ENCODE results near the gene PLCB1.

The PLCB1 gene

DNA sequence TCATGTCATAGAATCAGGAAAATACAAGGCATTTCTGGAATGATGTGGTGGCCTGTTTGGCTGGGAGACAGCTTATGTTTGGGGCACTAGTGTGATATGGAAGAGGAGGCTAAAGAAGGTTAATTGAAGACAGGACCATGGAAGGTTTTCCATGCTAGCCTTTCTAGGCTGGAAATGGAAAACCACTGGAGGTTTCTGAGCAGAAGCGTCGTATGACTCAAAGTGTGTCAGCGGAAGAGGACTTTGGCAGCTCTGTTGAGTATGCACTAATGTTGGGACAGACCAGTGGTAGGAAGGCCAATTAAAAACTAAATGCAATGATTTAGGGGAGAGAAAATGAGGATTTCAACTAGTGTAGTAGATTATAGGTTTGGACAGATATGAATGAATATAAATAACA, 413.1 kb downstream of the PLCB1 start:
- no peak for DNase-seq (ENCODE audit: low spot score)
- TF ChIP-seq CTCF (IDR thresholded peaks at IDR 0.05; ENCODE audit: extremely low read depth, missing control alignments), result no peak

DNA sequence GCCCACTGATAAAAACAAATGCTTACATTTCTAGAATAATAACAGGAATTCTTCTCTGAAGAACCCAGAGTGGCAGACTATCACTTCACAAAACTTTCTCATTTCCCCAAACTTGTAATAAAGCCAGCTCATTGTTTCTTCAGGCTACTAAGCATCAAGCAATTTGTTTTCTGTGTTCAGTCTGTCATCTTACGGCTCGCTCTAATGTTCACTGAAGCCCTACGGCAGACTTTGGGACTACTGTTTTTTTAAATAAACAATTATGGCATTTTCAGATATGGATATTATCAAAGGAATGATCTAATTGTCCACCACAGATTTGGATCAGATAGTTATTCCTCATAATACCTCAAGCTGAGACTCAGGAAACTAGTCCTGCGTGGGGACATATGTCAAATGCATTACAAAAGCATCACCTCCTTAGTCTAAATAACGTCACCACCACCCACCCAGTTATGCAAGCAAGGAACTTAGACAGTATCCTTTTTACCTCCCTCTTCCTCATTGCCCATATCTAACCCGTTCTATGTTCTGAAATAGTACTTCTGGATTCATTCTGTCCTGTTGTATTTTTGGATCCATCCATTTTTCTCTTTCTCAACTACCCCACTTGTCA, 415.1 kb downstream of the PLCB1 start:
- no peak for TF ChIP-seq CTCF (IDR thresholded peaks at IDR 0.05; ENCODE audit: extremely low read depth, missing control alignments)
- DNase-seq (ENCODE audit: low spot score), result no peak

DNA sequence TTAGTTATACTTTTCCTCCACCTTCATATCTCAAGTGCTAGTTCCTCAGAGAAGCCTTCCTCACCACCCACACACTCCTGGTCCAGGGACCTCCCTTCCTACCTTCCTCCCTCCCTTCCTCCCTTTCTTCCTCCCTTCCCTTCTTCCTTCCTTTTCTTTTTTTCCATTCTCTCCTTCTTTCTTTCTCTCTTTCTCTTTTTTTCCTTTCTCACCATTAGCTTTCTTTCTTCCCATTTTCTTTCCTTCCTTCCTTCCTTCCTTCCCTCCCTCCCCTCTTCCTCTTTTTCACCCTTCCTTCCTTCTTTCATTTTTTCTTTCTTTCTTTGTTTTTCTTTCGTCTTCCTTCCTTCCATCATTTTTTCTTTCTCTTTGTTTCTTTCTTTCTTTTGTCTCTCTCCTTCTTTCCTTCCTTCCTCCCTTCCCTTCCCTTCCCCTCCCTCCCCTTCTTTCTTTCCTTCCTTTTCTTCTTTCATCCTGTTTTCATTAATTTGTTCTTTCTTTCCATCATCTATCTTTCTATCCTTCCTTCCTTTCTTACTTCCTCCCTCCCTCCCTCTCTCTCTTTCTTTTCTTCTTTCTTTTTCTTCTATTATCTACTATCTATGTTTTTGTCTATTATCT, 416.0 kb downstream of the PLCB1 start:
- no peak for TF ChIP-seq CTCF (IDR thresholded peaks at IDR 0.05; ENCODE audit: extremely low read depth, missing control alignments)
- DNase-seq (ENCODE audit: low spot score), result no peak

GRCh38 chr20:8549192-8549591, 417.1 kb downstream of the PLCB1 start:
- DNase-seq (ENCODE audit: low spot score), result no peak

DNA sequence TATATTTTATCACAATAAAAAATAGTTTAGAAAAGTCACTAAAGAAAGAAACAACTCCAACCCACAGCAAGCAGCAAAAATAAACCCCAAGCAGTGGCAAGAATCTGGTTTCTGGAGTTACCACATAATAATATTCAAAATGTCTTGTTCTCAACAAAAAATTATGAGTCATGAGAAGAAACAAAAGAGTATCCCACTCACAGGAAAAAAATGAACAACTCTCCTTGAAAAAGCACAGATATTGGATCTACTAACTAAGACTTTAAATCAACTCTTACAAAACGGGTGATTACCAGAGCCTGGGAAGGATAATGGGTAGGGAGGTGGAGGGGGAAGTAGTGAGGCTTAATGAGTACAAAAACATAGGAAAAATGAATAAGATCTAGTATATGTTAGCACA, 425.6 kb downstream of the PLCB1 start:
- no peak for TF ChIP-seq CTCF (IDR thresholded peaks at IDR 0.05; ENCODE audit: extremely low read depth, missing control alignments)
- DNase-seq (ENCODE audit: low spot score), result no peak

More at GRCh38 chr20:8549192-8549591, 417.1 kb downstream of the PLCB1 start:
- no peak for TF ChIP-seq CTCF (IDR thresholded peaks at IDR 0.05; ENCODE audit: extremely low read depth, missing control alignments)

DNA sequence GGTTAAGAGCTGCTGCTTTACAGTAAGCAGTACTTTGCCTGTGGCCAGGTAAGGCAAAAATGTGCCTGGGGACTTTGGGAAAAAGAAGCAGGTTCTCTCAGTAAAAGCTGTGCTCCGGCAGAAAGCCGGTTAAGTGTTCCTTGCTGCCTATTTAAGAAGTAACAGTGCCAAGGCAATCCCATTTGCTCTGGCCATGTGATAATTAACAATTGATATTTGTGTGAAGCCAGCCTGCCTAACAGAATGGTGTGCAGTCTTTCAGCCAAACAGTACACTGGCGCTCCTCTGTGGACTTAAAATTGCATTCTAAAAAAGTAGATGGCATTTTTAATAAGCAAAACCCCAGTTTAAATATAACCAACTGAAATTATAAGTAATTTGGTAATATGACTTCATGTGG, 430.3 kb downstream of the PLCB1 start:
- TF ChIP-seq CTCF (IDR thresholded peaks at IDR 0.05; ENCODE audit: extremely low read depth, missing control alignments), result no peak
- DNase-seq (ENCODE audit: low spot score), result no peak

DNA sequence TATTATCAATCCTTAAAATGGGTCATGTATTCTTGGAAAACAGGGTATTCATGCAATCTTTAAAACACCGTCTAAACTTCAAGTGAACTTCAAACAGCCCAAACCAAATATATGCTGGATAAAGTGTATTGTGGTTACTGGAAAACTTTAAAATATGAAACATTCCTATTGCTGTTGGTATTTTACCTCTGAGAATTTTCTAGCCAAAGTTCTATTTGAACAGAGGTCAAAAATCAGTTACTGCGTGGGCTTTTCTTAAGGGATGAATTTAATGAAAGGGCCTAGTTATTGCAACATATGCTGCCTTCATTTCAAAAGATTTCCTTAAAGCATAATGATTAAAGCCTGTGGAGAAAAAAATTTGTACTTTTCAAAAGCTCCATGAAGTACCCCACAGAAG, 436.0 kb downstream of the PLCB1 start:
- no peak for DNase-seq (ENCODE audit: low spot score)
- no peak for TF ChIP-seq CTCF (IDR thresholded peaks at IDR 0.05; ENCODE audit: extremely low read depth, missing control alignments)

Data from GM20000 (cell line).